Measurements from ENCODE around the gene STK25.

The STK25 gene

GRCh38 chr2:241508240-241509154, at the start of gene STK25:
Gene STK25 (minus strand): TSS chr2:241508584. CDS start chr2:241508035, 549 bp downstream.
- DNase-seq (ENCODE audit: low spot score) = peak; percentile 96

DNA sequence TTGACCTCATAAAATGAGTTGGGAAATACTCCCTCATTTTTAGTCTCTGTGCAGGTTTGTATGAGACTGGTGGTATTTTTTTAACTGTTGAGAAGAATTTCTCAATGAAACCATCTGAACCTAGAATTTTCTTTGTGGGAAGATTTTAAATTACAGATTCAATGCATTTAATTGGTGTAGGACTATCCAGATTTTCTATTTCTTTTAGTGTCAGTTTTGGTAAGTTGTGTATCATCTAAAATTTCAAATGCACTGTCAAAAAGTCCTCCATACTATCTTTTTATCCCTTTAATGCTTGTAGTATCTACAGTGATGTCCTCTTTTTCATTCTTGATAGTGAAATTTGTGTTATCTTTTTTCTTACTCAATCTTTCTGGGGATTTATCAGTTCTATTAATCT, 48.4 kb upstream of the STK25 start:
- no peak for DNase-seq (ENCODE audit: low spot score)

GRCh38 chr2:241555711-241556110, 47.3 kb upstream of the STK25 start:
- no peak for DNase-seq (ENCODE audit: low spot score)

DNA sequence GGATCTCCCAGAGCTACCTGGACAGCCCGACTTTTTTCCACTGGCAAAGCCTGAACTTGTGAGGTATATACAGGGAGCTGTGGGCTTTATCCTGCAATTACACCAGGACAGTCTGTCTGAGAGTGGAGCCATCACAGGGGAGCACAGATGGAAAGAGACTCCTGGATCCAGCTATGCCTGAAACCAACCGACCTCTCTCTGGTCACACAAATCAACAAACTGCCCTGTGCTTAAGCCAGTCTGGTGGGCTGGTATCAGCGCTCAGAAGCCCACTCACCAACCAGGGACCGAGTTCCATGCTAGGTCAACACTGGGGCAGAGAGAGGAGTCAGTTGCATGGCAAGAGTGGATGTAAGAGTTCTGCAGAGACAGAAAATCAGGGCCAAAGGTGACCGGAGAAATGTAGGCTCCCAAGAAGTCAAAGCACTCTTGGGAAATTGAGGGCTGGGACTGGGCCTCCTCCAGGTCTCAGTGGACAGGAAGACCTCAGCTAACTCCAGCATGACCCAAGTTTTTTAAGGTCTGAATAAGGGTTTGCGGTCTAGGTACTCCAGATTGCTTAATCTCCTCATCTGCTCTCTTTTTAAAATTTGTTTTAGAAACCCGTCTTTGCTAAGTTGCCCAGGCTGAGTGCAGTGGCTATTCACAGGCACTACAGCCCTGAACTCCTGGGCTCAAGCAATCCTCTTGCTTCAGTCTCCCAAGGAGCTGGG, 46.4 kb upstream of the STK25 start:
- DNase-seq (ENCODE audit: low spot score) = no peak

- no peak for DNase-seq (ENCODE audit: low spot score)
Observed at GRCh38 chr2:241553981-241554380, 45.6 kb upstream of the STK25 start.

- no peak for DNase-seq (ENCODE audit: low spot score)
Observed at GRCh38 chr2:241553512-241553830, 45.1 kb upstream of the STK25 start.

- no peak for DNase-seq (ENCODE audit: low spot score)
Observed at GRCh38 chr2:241551998-241552737, 43.8 kb upstream of the STK25 start.

GRCh38 chr2:241551599-241551997, 43.2 kb upstream of the STK25 start:
- DNase-seq (ENCODE audit: low spot score) = no peak

DNA sequence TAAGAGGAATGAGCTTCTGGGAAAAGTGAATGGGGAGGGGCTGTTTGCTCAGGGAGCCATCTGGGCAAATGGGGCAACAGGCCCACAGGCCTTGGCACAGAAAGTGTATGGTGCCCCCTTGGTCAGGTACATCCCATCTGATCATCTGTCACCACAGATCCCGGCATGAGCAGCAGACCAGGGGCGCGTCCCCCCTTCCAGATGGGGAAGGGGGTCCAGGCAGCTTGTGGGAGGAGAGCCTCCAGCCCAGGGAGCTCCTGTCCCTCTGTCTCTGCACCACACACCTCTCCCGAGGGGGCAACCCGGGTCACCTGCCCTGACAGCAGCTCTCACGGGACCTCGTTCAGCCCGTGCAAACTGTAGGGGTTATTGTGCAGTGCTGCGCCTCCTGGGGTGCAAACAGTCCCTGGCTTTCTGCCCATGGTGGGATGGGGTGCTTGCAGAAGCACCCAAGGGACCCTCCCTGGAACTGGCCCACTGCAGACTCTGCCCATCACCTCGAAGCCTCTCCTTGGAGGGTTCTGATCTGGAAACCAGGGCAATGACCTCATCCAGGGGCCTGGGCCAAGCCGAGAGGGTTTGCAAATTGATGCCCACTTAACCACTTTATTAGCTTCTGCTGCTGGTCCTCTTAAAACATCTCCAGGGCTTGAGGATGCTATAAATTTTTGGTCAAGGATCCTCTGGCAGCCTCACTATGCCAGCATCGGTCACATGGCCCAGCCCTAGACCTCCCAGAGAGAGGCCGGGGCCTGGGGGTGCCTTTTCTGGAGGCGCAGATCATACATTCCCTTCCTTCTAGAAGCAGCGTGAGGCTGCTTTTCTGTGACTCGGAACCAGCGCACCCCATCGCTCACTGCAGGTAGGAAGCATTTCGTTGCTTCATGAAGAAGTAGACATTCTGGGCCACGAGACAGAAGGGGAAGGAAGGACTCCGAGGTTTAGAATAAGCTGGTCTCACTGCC, 42.5 kb upstream of the STK25 start:
- no peak for DNase-seq (ENCODE audit: low spot score)

DNA sequence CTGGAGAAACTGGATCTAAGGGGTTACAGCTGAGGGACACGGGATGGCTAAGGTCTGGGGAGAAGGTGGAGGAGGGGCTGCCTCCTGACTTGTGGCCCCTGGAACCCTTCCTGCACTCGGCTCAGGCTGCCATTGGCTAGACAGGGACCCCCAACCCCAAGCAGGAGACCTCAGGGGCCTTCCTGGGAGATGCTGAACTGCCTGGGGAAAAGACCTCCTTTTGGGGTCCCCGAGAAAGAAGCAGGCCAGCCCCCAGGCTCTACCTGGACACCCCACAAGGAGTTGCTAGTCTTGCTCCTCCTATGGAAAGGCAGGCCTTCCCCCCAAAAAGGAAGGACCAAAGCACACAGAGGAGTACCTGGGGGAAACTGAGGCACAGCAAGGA, 40.1 kb upstream of the STK25 start:
- DNase-seq (ENCODE audit: low spot score) = no peak

- no peak for DNase-seq (ENCODE audit: low spot score)
Observed at GRCh38 chr2:241547781-241548450, 39.5 kb upstream of the STK25 start.

DNA sequence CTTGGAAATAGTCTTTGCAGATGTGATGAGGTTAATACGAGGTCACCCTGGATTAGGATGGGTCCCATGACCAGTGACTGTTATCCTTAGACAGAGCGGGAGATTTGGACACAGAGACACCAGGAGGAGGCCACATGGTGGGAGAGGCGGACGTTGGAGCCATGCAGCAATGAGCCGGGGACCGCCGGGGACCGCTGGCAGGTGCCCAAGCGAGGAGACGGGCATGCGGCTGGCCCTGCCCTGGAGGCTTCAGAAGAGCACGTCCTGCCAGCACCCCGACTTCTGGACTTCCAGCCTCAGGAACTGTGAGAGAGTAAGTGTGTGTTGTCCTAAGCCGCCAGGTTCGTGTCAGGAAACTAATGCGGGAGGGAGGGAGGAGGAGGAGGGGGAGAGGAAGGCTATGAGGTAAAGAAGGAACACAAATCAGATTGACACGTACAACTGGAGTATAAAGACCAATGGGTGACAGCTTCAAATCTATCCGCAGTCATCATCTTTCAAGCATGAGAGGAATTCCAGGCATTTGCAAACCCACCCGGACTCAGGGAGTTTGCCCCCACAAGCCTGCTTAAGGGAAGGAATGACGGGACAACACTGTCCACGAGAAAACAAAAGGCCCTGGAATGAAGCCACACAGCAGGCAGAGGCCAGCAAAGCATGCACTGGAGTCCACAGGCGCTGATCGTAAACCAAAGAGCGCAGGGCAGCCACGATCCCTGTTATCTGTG, 38.6 kb upstream of the STK25 start:
- DNase-seq (ENCODE audit: low spot score) = peak; percentile 30

GRCh38 chr2:241545523-241546473, 37.4 kb upstream of the STK25 start:
- DNase-seq (ENCODE audit: low spot score) = no peak

DNA sequence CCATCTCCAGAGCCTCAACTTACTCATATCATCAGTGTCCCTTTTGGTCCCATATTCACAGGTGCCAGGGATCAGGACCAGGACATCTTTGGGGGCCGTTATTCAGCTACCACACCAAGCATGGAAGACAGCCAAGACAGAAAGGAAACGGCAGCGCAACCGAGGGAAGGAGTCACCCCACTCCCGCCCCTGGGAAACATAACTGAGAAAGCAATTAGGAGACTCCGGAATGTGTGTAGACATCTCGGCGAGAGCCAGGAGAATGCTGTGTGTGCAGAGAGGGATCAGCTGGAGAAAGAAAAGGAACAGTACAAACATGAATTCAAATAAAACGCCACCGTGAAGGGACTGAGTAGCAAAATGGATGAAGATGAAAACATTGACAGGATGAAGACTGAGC, 36.7 kb upstream of the STK25 start:
- no peak for DNase-seq (ENCODE audit: low spot score)

- DNase-seq (ENCODE audit: low spot score) = no peak
Observed at GRCh38 chr2:241542278-241542605, 33.9 kb upstream of the STK25 start.

DNA sequence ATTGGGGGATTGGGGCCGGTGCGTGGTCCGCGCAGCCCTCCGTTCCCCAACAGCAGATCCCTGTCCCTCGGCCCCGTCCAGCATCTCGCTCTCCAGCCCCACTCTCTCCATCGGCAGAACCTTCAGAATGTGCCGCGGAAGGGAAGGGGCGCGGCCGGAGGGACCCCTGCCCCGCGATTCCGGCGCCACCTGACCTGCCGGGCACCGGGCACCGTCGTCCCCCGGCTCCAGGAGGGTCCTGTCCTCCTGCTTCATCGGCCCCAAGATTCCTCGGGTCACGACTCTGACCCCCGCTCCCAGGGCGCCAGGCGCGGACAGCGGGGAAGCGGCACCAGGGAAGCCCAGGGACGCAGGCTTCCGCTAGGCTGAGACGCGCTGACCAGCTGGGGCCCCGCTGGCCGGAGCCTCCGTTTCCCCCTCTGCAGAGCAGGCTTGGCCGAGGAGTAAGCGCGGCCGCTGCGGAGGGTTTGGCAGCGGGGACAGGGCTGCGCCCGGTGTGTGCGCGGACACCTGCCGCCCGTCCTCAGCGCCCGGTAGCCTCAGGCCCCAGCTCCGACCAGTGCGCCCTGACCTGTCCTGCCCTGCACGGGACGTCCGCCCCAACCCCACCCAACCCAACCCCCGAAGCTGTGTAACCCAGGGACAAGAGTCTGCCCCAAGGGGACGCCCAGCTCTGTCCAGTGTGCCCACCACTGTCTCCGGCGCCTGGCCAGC, 33.3 kb upstream of the STK25 start:
- no peak for DNase-seq (ENCODE audit: low spot score)

DNA sequence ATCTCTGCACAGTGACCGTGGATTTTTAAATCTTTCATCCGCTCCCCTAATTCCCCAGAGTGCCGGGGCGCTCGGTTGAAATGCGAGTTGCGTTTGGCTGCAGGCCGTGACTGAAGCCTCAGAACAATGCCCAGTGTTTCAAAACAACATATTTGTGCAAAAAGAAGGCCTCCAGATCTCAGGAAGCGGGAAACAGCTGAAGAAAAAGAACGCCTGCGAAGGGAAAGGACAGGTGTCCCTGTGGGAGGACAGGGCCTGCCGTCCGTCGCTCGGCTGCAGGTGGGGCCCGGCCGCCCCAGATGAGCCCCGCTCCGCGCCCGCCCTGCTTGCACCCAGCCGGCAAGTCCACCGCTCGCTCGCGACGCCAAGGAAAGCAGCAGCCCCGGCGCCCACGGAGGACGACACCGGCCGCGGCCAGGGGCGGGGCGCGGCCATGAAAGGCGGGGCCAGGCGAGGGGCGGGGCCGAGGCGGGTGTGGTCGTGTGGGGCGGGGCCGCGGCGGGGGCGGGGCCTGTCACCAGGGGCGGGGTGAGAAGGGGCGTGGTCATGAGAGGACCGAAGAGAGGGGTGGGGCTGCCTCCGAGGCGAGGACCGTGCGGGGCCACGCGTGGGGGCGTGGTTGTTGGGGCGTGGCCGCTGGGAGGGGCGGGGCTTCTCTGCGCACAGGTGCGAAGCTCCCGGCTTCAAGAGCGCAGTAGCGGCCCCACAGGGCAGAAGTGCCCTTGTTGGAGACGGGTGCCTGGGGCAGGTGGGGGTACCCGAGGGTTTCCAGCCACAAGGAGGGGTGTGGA, 32.6 kb upstream of the STK25 start:
- DNase-seq (ENCODE audit: low spot score) = peak; percentile 36

DNA sequence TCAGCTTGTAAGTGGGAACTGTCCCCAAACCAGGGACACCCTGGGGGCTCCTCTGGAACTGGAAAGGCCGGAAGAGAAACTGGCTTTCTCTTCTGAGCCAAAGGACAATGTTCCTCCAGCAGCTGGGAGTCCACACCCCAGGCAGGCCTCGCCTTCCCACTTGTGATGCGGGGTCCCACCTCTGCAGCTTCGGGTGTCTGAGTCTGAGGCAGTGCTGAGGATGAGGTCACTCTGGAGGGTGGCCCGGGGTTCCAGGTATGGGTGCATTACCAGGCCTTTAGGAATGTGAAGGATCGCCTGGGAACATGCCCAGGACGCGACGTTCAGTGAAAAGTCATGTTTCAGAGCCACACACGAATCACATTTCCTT, 32.0 kb upstream of the STK25 start:
- DNase-seq (ENCODE audit: low spot score) = no peak
